Prostate gland (tissue), 2 donors: ENCODE data around the gene CD27. TPM values are rescaled to one million over a fixed set of nuclear protein-coding genes. Genes with fewer than 3 reads are reported as not detected.
"Not testable (repeated sequence)": the region's sequence is repeated elsewhere in the genome, so short reads cannot be mapped to it uniquely, and the experiment has no call there.

Source experiments
- DNase-seq: peaks from one replicate; pipeline ENCODE4 v3.0.0-alpha.2; 2019; ENCODE audit warnings: low spot score
- H3K27ac ChIP-seq, 2 donors: fragments of 200-600 bp; sonication (generic); 2 replicates each; pipeline ENCODE4 v1.5.1; 2017 to 2019
- H3K27me3 ChIP-seq: fragments of 200-600 bp; sonication (generic); replicated peaks from 2 replicates; pipeline ENCODE4 v1.5.1; 2019; ENCODE audit not compliant: insufficient read depth
- H3K36me3 ChIP-seq, 2 donors: fragments of 200-600 bp; sonication (generic); 1 replicate in 1 of 2; 2 replicates in 1 of 2; pipeline versions ENCODE4 v1.5.1 to v1.8.1; 2017 to 2019
- H3K4me1 ChIP-seq: fragments of 200-600 bp; sonication (generic); replicated peaks from 2 replicates; pipeline ENCODE4 v1.5.1; 2019
- H3K4me3 ChIP-seq, 2 donors: fragments of 200-600 bp; sonication (generic); 2 replicates each; pipeline ENCODE4 v1.5.1; 2017 to 2019
- H3K9me3 ChIP-seq: fragments of 200-600 bp; sonication (generic); 2 replicates; pipeline ENCODE4 v1.5.1; 2017
- CTCF ChIP-seq, 4 experiments: fragments of 200-600 bp in 2 of 4; fragments of 450-650 bp in 2 of 4; sonication (generic) in 2 of 4; IDR thresholded peaks; 1 replicate in 3 of 4; 2 replicates in 1 of 4; pipeline ENCODE4 v1.5.1; 2016 to 2019; ENCODE audit warnings: antibody characterized with exemption in 4 of 4, mild to moderate bottlenecking in 2 of 4, moderate library complexity in 2 of 4
- POLR2A ChIP-seq: fragments of 450-650 bp; IDR thresholded peaks from one replicate; pipeline ENCODE4 v1.6.1; 2016; ENCODE audit warnings: antibody characterized with exemption, mild to moderate bottlenecking
- POLR2AphosphoS5 ChIP-seq: sonication (generic); formaldehyde crosslinking; IDR thresholded peaks from one replicate; pipeline ENCODE4 v1.6.1; 2017; ENCODE audit warnings: antibody characterized with exemption
- WGBS: methylation state at CpG from one replicate; pipeline ENCODE4 v1.1.5; 2018; 5-methylcytosine and 5-hydroxymethylcytosine counted together
- intact Hi-C: fragments of 100-400 bp; cut with DNase I; formaldehyde crosslinking; loops from one replicate; pipeline ENCODE4 v1.14.2; 2022
- total RNA-seq, 2 donors: library from RNA; depleted of rRNA; stranded (reverse); fragments of >200 nt; gene quantifications; one replicate each; pipeline ENCODE4 v1.1.0, GENCODE V29; 2016

The CD27 gene
- total RNA-seq, 2 donors from 2014 or later: 1.5 to 2.5 TPM

GRCh38 chr12:6494258-6494743, 49.5 kb downstream of the CD27 start:
- intact Hi-C loops: loop anchor here (5.0 kb wide), 1 partner anchor 42 kb away; the partner anchor contains the start of gene TAPBPL
- under 1% methylated on average over 14 of the region's 14 CpGs for WGBS
- Histone ChIP-seq H3K4me3 (peak overlapping the region; percentile 64 to 69), H3K27me3 (no peaks in the 10 kb centered on the region), H3K9me3 (no peaks in the 10 kb centered on the region), H3K4me1 (no peaks in the 10 kb centered on the region), H3K36me3 (no peaks in the 10 kb centered on the region), H3K27ac (peak overlapping the region in 1 of 2 donors; percentile 96)
- TF ChIP-seq POLR2A (no peak), CTCF (IDR thresholded peaks at IDR 0.05) (no peak), POLR2AphosphoS5 (no peak)
- DNase-seq: no peak

- intact Hi-C loops: loop anchor here (5.0 kb wide), 1 partner anchor 43 kb away; the partner anchor contains the start of gene TAPBPL
Measured at GRCh38 chr12:6494968-6495367, 50.2 kb downstream of the CD27 start.

GRCh38 chr12:6497291-6497690, 52.5 kb downstream of the CD27 start:
- H3K4me3 ChIP-seq, H3K36me3 ChIP-seq, H3K9me3 ChIP-seq, DNase-seq, H3K27ac ChIP-seq, H3K27me3 ChIP-seq, H3K4me1 ChIP-seq, intact Hi-C loops: not testable (repeated sequence)
- WGBS: 72% methylated on average over 3 of the region's 3 CpGs

More at GRCh38 chr12:6494968-6495367, 50.2 kb downstream of the CD27 start:
- no peak for DNase-seq
- H3K27me3 ChIP-seq: no peaks in the 10 kb centered on the region
- 26% methylated on average over 1 of the region's 1 CpG for WGBS
- no peaks in the 10 kb centered on the region for H3K4me1 ChIP-seq
- H3K9me3 ChIP-seq: no peaks in the 10 kb centered on the region
- no peak overlapping the region for H3K27ac ChIP-seq
- TF ChIP-seq CTCF (IDR thresholded peaks at IDR 0.05) (no peak), POLR2A (no peak), POLR2AphosphoS5 (no peak)
- H3K4me3 ChIP-seq: no peak overlapping the region
- H3K36me3 ChIP-seq: no peaks in the 10 kb centered on the region

- no peak for TF ChIP-seq POLR2AphosphoS5
- no peak for TF ChIP-seq CTCF (IDR thresholded peaks at IDR 0.05)
- TF ChIP-seq POLR2A: no peak
- H3K9me3 ChIP-seq: no peaks in the 10 kb centered on the region
- DNase-seq: no peak
- WGBS: 83% methylated on average over 2 of the region's 2 CpGs
- no peaks in the 10 kb centered on the region for H3K27me3 ChIP-seq
- intact Hi-C loops: no loop called here
- no peak overlapping the region for H3K27ac ChIP-seq
- H3K36me3 ChIP-seq: no peaks in the 10 kb centered on the region
- no peak overlapping the region for H3K4me3 ChIP-seq
- H3K4me1 ChIP-seq: no peaks in the 10 kb centered on the region
Measured at GRCh38 chr12:6500466-6500865, 55.7 kb downstream of the CD27 start.

Other genes with a start within 250 kb of the CD27 start
- 100 to 1,000 TPM; 198 to 845 TPM for gene CD9, start 244.6 kb upstream of the CD27 start, total RNA-seq
- gene PLEKHG6, start 134.3 kb upstream of the CD27 start, total RNA-seq: 1 to 10 TPM; 4.6 to 6.2 TPM
- 100 to 1,000 TPM in 1 of 2 donors, 10 to 100 TPM in 1; 91.1 to 168 TPM for gene TNFRSF1A, start 102.9 kb upstream of the CD27 start, total RNA-seq
- 100 to 1,000 TPM; 128 to 211 TPM for gene SCNN1A, start 69.4 kb upstream of the CD27 start, total RNA-seq
- 100 to 1,000 TPM; 186 to 264 TPM for gene LTBR, start 60.8 kb upstream of the CD27 start, total RNA-seq
- 10 to 100 TPM; 31.6 to 39.9 TPM for gene TAPBPL, start 7.1 kb downstream of the CD27 start, total RNA-seq
- 1 to 10 TPM; 6.3 to 8.5 TPM for gene VAMP1, start 25.7 kb downstream of the CD27 start, total RNA-seq
- gene MRPL51, start 48.3 kb downstream of the CD27 start, total RNA-seq: 10 to 100 TPM; 70.3 to 80.2 TPM
- 10 to 100 TPM; 86.7 to 99.0 TPM for gene NCAPD2, start 49.1 kb downstream of the CD27 start, total RNA-seq
- 1,000 to 10,000 TPM; 1,469 to 2,105 TPM for gene GAPDH, start 89.6 kb downstream of the CD27 start, total RNA-seq
- gene IFFO1, start 111.1 kb downstream of the CD27 start, total RNA-seq: 10 to 100 TPM in 1 of 2 donors, 1 to 10 TPM in 1; 4.8 to 22.9 TPM
- gene NOP2, start 123.3 kb downstream of the CD27 start, total RNA-seq: 10 to 100 TPM; 14.5 to 42.9 TPM
- 100 to 1,000 TPM; 124 to 240 TPM for gene CHD4, start 162.4 kb downstream of the CD27 start, total RNA-seq
- gene LPAR5, start 191.0 kb downstream of the CD27 start, total RNA-seq: 1 to 10 TPM in 1 of 2 donors, under 1 TPM in 1; 0.59 to 1.9 TPM
- 10 to 100 TPM in 1 of 2 donors, 1 to 10 TPM in 1; 2.3 to 49.6 TPM for gene ACRBP, start 202.5 kb downstream of the CD27 start, total RNA-seq
- 10 to 100 TPM; 75.5 to 78.9 TPM for gene ING4, start 218.2 kb downstream of the CD27 start, total RNA-seq
- gene ZNF384, start 244.4 kb downstream of the CD27 start, total RNA-seq: 10 to 100 TPM; 42.9 to 68.6 TPM